HCT116 (cell line): ENCODE measurements around the gene CYP4F11. TPM values are rescaled to one million over a fixed set of nuclear protein-coding genes. Genes with fewer than 3 reads are reported as not detected.

ENCODE experiments used
- ATAC-seq: fragments of 200-7000 bp; cut with Tn5 transposase; 2 replicates; pipeline ENCODE4 v1.9.1; 2020; ENCODE audit warnings: mild to moderate bottlenecking, moderate library complexity
- BruUV-seq: library from RNA; stranded (reverse); fragments of 400-500 nt; replicated peaks from 2 replicates; lab custom pipeline; 2021; lab: Mats Ljungman, UMichigan
- CTCF ChIA-PET: fragments of 300-600 bp; sonication (Branson Sonifier 250); formaldehyde crosslinking; loops from one replicate; lab custom pipeline; 2021; ENCODE audit warnings: antibody characterized with exemption; lab: Charles Lee
- POLR2A ChIA-PET: fragments of 300-600, 350-600 bp; sonication (Branson Sonifier 250); formaldehyde crosslinking; loops from one replicate; lab custom pipeline; 2021; ENCODE audit warnings: antibody characterized with exemption; lab: Charles Lee
- RAD21 ChIA-PET, 2 experiments: fragments of 300-600 bp; sonication (Branson Sonifier 250); formaldehyde crosslinking; loops; one replicate each; lab custom pipeline; 2023; ENCODE audit warnings: low total read pairs in 2 of 2; ENCODE audit not compliant: uncharacterized antibody in 2 of 2, unreplicated experiment in 2 of 2, low non-redundant PET in 1 of 2; lab: Charles Lee
- DNase-seq: peaks from one replicate; pipeline ENCODE4 v3.0.0-alpha.2; 2010; ENCODE audit warnings: low read depth, low spot score
- H2AFZ ChIP-seq: fragments of 200-600 bp; shearing (Covaris generic), sonication (generic); 2 replicates; pipeline ENCODE4 v1.6.1; 2017; ENCODE audit warnings: low read depth, mixed run types, mixed read lengths, antibody characterized with exemption, low read length; ENCODE audit not compliant: poor library complexity, severe bottlenecking
- H3K27ac ChIP-seq: 2 replicates; pipeline ENCODE4 v1.5.1; 2012; ENCODE audit warnings: low read depth, low read length
- H3K27me3 ChIP-seq: fragments of 200-600 bp; sonication (generic); 2 replicates; pipeline ENCODE4 v1.6.1; 2016; ENCODE audit warnings: mixed run types, low read length, mixed read lengths; ENCODE audit not compliant: insufficient read depth
- H3K36me3 ChIP-seq, 2 experiments: fragments of 200-500 bp in 1 of 2; fragments of 200-600 bp in 1 of 2; sonication (Bioruptor generic) in 1 of 2; sonication (generic) in 1 of 2; 2 replicates each; pipeline versions ENCODE4 v1.5.1 to v1.6.1; 2014 to 2016; ENCODE audit warnings: low read length in 2 of 2, inconsistent platforms in 1 of 2, mixed read lengths in 1 of 2, mixed run types in 1 of 2; ENCODE audit not compliant: insufficient read depth in 2 of 2, control insufficient read depth in 1 of 2
- H3K4me1 ChIP-seq, 2 experiments: fragments of 200-600 bp in 1 of 2; sonication (generic) in 1 of 2; 2 replicates each; pipeline versions ENCODE4 v1.5.1 to v1.6.1; 2012 to 2017; ENCODE audit warnings: low read length in 2 of 2, inconsistent platforms in 1 of 2, mild to moderate bottlenecking in 1 of 2, mixed read lengths in 1 of 2, mixed run types in 1 of 2, moderate library complexity in 1 of 2; ENCODE audit not compliant: insufficient read depth in 2 of 2, control insufficient read depth in 1 of 2
- H3K4me2 ChIP-seq: fragments of 200-600 bp; sonication (generic); 2 replicates; pipeline ENCODE4 v1.6.1; 2017; ENCODE audit warnings: mixed run types, low read length, mixed read lengths
- H3K4me3 ChIP-seq, 2 experiments: fragments of 200-600 bp in 1 of 2; sonication (generic) in 1 of 2; replicated peaks in 1 of 2; 2 replicates each; pipeline ENCODE4 v1.5.1; 2011 to 2016; ENCODE audit warnings: low read length in 2 of 2, control low read depth in 1 of 2, low read depth in 1 of 2, mild to moderate bottlenecking in 1 of 2, mixed read lengths in 1 of 2, mixed run types in 1 of 2
- H3K79me2 ChIP-seq: fragments of 200-600 bp; sonication (generic); 2 replicates; pipeline ENCODE4 v1.6.1; 2017; ENCODE audit warnings: mild to moderate bottlenecking, mixed run types, low read length, moderate library complexity, mixed read lengths; ENCODE audit not compliant: insufficient read depth
- H3K9ac ChIP-seq: fragments of 200-600 bp; sonication (generic); 2 replicates; pipeline ENCODE4 v1.6.1; 2016; ENCODE audit warnings: low read length, mixed read lengths
- H3K9me2 ChIP-seq: fragments of 200-600 bp; sonication (generic), shearing (Covaris generic); 2 replicates; pipeline ENCODE4 v1.6.1; 2017; ENCODE audit warnings: mixed run types, mild to moderate bottlenecking, moderate library complexity; ENCODE audit not compliant: insufficient read depth
- H3K9me3 ChIP-seq, 2 experiments: fragments of 200-500 bp in 1 of 2; fragments of 200-600 bp in 1 of 2; sonication (Bioruptor generic) in 1 of 2; sonication (generic) in 1 of 2; 2 replicates each; pipeline ENCODE4 v1.6.1; 2014 to 2017; ENCODE audit warnings: low read length in 2 of 2, mixed read lengths in 2 of 2, inconsistent platforms in 1 of 2, low read depth in 1 of 2, mild to moderate bottlenecking in 1 of 2, mixed run types in 1 of 2, moderate library complexity in 1 of 2; ENCODE audit not compliant: control insufficient read depth in 1 of 2, insufficient read depth in 1 of 2
- H4K20me1 ChIP-seq: fragments of 200-600 bp; sonication (generic), shearing (Covaris generic); 2 replicates; pipeline ENCODE4 v1.6.1; 2017; ENCODE audit warnings: mixed run types, mild to moderate bottlenecking, moderate library complexity; ENCODE audit not compliant: insufficient read depth
- ATF3 ChIP-seq: IDR thresholded peaks from 2 replicates; pipeline ENCODE4 v1.6.1; 2012
- CBX3 ChIP-seq: IDR thresholded peaks from 2 replicates; pipeline ENCODE4 v1.6.1; 2012; ENCODE audit warnings: low read depth
- CEBPB ChIP-seq: IDR thresholded peaks from 2 replicates; pipeline ENCODE4 v1.6.1; 2012; ENCODE audit warnings: low read depth
- ELF1 ChIP-seq: IDR thresholded peaks from 2 replicates; pipeline ENCODE4 v1.6.1; 2012; ENCODE audit warnings: low read depth, borderline replicate concordance
- EZH2phosphoT487 ChIP-seq: fragments of 200-600 bp; IDR thresholded peaks from 2 replicates; pipeline ENCODE4 v1.6.1; 2018; ENCODE audit warnings: antibody characterized with exemption, borderline replicate concordance
- FOSL1 ChIP-seq: IDR thresholded peaks from 2 replicates; pipeline ENCODE4 v1.6.1; 2012; ENCODE audit warnings: low read depth
- POLR2AphosphoS5 ChIP-seq: IDR thresholded peaks from 2 replicates; pipeline ENCODE4 v1.6.1; 2011; ENCODE audit warnings: mild to moderate bottlenecking, low read depth, low read length, moderate library complexity
- RAD21 ChIP-seq: IDR thresholded peaks from 2 replicates; pipeline ENCODE4 v1.6.1; 2012; ENCODE audit warnings: low read depth, mild to moderate bottlenecking
- SIN3A ChIP-seq: IDR thresholded peaks from 2 replicates; pipeline ENCODE4 v1.6.1; 2012; ENCODE audit warnings: low read depth
- SP1 ChIP-seq: IDR thresholded peaks from 2 replicates; pipeline ENCODE4 v1.6.1; 2012; ENCODE audit warnings: low read depth
- SRF ChIP-seq: IDR thresholded peaks from 2 replicates; pipeline ENCODE4 v1.6.1; 2012; ENCODE audit warnings: low read depth
- TCF7L2 ChIP-seq: IDR thresholded peaks from 2 replicates; pipeline ENCODE4 v1.7.0; 2011; ENCODE audit warnings: borderline replicate concordance, inconsistent platforms; ENCODE audit not compliant: insufficient read depth, insufficient read length; ENCODE audit errors: extremely low read depth
- YY1 ChIP-seq: IDR thresholded peaks from 2 replicates; pipeline ENCODE4 v1.6.1; 2011; ENCODE audit warnings: low read length, low read depth, moderate library complexity, mild to moderate bottlenecking; ENCODE audit not compliant: insufficient replicate concordance; ENCODE audit errors: extremely low read depth
- ZBTB33 ChIP-seq: IDR thresholded peaks from 2 replicates; pipeline ENCODE4 v1.6.1; 2011; ENCODE audit warnings: mild to moderate bottlenecking, low read length, moderate library complexity; ENCODE audit not compliant: insufficient replicate concordance; ENCODE audit errors: extremely low read depth
- ZFX ChIP-seq: fragments of 450-650 bp; IDR thresholded peaks from 2 replicates; pipeline ENCODE4 v1.6.1; 2017
- ZNF274 ChIP-seq: fragments of 200-500 bp; sonication (Bioruptor generic); IDR thresholded peaks from 2 replicates; pipeline ENCODE4 v1.6.1; 2014; ENCODE audit warnings: mild to moderate bottlenecking, low read depth, low read length, inconsistent platforms
- intact Hi-C: fragments of 100-400 bp; cut with micrococcal nuclease; formaldehyde crosslinking; loops from 2 replicates; pipeline ENCODE4 v1.10.0; 2022
- total RNA-seq: library from RNA; stranded (reverse); gene quantifications from one replicate; pipeline ENCODE4 v1.2.1, GENCODE V29; 2021; ENCODE audit not compliant: unreplicated experiment
- TF ChIP-seq, protein P1 (sequence below): IDR thresholded peaks from 2 replicates; pipeline ENCODE4 v1.6.1; 2012; ENCODE audit warnings: low read depth

CYP4F11 gene
- total RNA-seq, 1 experiment from 2014 or later = 17.9 TPM

DNA sequence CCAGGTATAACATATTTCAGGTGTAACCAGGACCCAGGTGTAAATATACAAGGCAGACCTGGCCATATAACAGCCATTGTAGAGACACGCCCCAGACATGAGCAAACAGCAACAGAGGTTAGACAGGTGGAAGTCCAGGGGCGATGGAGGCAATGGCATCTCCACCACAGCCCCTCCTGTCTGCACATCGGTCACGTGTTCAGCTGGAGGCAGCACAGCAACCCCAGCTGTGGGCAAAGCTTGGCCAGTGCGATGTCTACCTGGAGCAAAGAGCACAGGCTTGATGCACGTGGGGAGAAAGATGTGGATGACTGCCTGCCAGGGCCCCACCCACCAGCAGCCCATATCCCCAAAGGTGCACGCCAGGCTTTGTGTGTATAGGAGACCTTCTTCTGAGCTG lies 40.9 kb downstream of the CYP4F11 start:
- Histone ChIP-seq H4K20me1 (no peaks in the 10 kb centered on the region), H3K27ac (no peak overlapping the region), H3K9ac (no peak overlapping the region), H3K4me2 (no peak overlapping the region), H3K9me2 (no peaks in the 10 kb centered on the region), H2AFZ (no peak overlapping the region), H3K79me2 (no peaks in the 10 kb centered on the region), H3K27me3 (no peaks in the 10 kb centered on the region), H3K4me3 (no peak overlapping the region), H3K36me3 (no peaks in the 10 kb centered on the region)
- POLR2A ChIA-PET = no interaction called here
- intact Hi-C loops = no loop called here
- no peak for ATAC-seq
- no peak for DNase-seq
- TF ChIP-seq POLR2AphosphoS5 (no peak), SIN3A (no peak), SP1 (no peak)
- TF ChIP-seq, all 23 proteins: peak for 0
- Histone ChIP-seq H3K9me3 (no peaks in the 10 kb centered on the region), H3K4me1 (0 out of 4 replicates have a peak, but pooled peaks cover 0 to 4% of the 10 kb centered on the region in 2 experiments)
- ChIA-PET CTCF (no interaction called here), RAD21 (no interaction called here)
- BruUV-seq = no TSS peak

DNA sequence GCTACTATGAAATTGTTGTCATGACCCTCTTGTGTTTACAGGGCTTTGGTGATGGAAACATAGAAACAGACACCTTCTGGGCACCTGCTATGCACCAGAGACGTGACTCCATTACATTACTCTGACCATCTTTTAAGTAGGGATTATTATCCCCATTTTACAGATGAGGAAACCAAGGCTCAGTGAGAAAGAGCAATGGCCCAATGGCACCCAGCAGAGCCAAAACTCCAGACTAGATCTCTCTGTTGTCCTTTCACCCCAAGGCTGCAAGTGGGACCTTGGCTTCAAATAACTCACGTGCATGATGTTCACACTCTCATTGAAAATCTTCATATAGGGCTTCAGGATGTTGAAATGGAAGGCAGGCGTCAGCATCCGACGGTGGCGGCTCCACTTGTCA lies 42.3 kb downstream of the CYP4F11 start:
- CTCF ChIA-PET = no interaction called here
- no TSS peak for BruUV-seq
- TF ChIP-seq ZNF274 (no peak), ATF3 (no peak), YY1 (no peak), SRF (no peak), ZFX (no peak), ZBTB33 (no peak), EZH2phosphoT487 (no peak), TCF7L2 (no peak), POLR2AphosphoS5 (no peak), FOSL1 (no peak), SP1 (no peak), CEBPB (no peak), RAD21 (no peak), ELF1 (no peak), CBX3 (no peak)
- TF ChIP-seq, protein P1, sequence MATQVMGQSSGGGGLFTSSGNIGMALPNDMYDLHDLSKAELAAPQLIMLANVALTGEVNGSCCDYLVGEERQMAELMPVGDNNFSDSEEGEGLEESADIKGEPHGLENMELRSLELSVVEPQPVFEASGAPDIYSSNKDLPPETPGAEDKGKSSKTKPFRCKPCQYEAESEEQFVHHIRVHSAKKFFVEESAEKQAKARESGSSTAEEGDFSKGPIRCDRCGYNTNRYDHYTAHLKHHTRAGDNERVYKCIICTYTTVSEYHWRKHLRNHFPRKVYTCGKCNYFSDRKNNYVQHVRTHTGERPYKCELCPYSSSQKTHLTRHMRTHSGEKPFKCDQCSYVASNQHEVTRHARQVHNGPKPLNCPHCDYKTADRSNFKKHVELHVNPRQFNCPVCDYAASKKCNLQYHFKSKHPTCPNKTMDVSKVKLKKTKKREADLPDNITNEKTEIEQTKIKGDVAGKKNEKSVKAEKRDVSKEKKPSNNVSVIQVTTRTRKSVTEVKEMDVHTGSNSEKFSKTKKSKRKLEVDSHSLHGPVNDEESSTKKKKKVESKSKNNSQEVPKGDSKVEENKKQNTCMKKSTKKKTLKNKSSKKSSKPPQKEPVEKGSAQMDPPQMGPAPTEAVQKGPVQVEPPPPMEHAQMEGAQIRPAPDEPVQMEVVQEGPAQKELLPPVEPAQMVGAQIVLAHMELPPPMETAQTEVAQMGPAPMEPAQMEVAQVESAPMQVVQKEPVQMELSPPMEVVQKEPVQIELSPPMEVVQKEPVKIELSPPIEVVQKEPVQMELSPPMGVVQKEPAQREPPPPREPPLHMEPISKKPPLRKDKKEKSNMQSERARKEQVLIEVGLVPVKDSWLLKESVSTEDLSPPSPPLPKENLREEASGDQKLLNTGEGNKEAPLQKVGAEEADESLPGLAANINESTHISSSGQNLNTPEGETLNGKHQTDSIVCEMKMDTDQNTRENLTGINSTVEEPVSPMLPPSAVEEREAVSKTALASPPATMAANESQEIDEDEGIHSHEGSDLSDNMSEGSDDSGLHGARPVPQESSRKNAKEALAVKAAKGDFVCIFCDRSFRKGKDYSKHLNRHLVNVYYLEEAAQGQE = no peak

More for the DNA sequence above, 42.3 kb downstream of the CYP4F11 start:
- Histone ChIP-seq H4K20me1 (no peaks in the 10 kb centered on the region), H3K4me2 (no peak overlapping the region), H2AFZ (no peak overlapping the region), H3K4me3 (no peak overlapping the region), H3K9ac (no peak overlapping the region), H3K9me3 (no peaks in the 10 kb centered on the region), H3K79me2 (no peaks in the 10 kb centered on the region), H3K27ac (no peak overlapping the region), H3K9me2 (no peaks in the 10 kb centered on the region), H3K4me1 (no peaks in the 10 kb centered on the region), H3K27me3 (no peaks in the 10 kb centered on the region), H3K36me3 (no peaks in the 10 kb centered on the region)
- no peak for ATAC-seq
- DNase-seq = no peak
- RAD21 ChIA-PET = no interaction called here
- POLR2A ChIA-PET = no interaction called here
- intact Hi-C loops = no loop called here
